Kidney (tissue), 14 donors: ENCODE data around the gene PDE4D. TPM values are rescaled to one million over a fixed set of nuclear protein-coding genes. Genes with fewer than 3 reads are reported as not detected.

Source experiments
- DNase-seq, 5 donors: peaks; one replicate each; pipeline ENCODE4 v3.0.0-alpha.2; 2013 to 2020
- FAIRE-seq: peaks from 2 replicates; lab custom pipeline; 2012; peaks lifted over from hg19 to GRCh38; lab: Jason Lieb, UNC
- H3K27ac ChIP-seq, 2 donors: one replicate each; pipeline ENCODE4 v1.7.0; 2013; ENCODE audit warnings: low read depth in 2 of 2, low read length in 2 of 2, inconsistent platforms in 1 of 2
- H3K27me3 ChIP-seq: one replicate; pipeline ENCODE4 v1.7.1; 2013; ENCODE audit warnings: low read length, inconsistent platforms; ENCODE audit not compliant: control insufficient read depth, insufficient read depth
- H3K36me3 ChIP-seq, 3 donors: one replicate each; pipeline versions ENCODE4 v1.7.0 to v1.7.1; 2013; ENCODE audit warnings: low read length in 3 of 3, control low read depth in 1 of 3, inconsistent platforms in 1 of 3; ENCODE audit not compliant: insufficient read depth in 3 of 3, control insufficient read depth in 2 of 3
- H3K4me1 ChIP-seq, 3 donors: one replicate each; pipeline versions ENCODE4 v1.7.0 to v1.7.1; 2013; ENCODE audit warnings: low read length in 3 of 3, inconsistent platforms in 1 of 3, low read depth in 1 of 3; ENCODE audit not compliant: control insufficient read depth in 2 of 3, insufficient read depth in 2 of 3
- H3K4me3 ChIP-seq, 3 donors: one replicate each; pipeline versions ENCODE4 v1.7.0 to v1.8.1; 2013; ENCODE audit warnings: low read length in 3 of 3, control low read depth in 1 of 3, inconsistent platforms in 1 of 3
- H3K9ac ChIP-seq, 3 donors: one replicate each; pipeline versions ENCODE4 v1.7.0 to v1.7.1; 2013; ENCODE audit warnings: low read length in 3 of 3, control low read depth in 1 of 3, inconsistent platforms in 1 of 3
- H3K9me3 ChIP-seq, 3 donors: one replicate each; pipeline versions ENCODE4 v1.7.0 to v1.7.1; 2013; ENCODE audit warnings: low read length in 3 of 3, control low read depth in 1 of 3, inconsistent platforms in 1 of 3; ENCODE audit not compliant: control insufficient read depth in 2 of 3, insufficient read depth in 1 of 3
- CTCF ChIP-seq: IDR thresholded peaks from 3 replicates; pipeline ENCODE4 v1.5.1; 2012; ENCODE audit warnings: mild to moderate bottlenecking, moderate library complexity, borderline replicate concordance; ENCODE audit not compliant: insufficient read depth; ENCODE audit errors: extremely low read depth
- intact Hi-C: fragments of 100-400 bp; cut with DNase I; formaldehyde crosslinking; loops from one replicate; pipeline ENCODE4 v1.11.1; 2022
- polyA plus RNA-seq: library from polyadenylated mRNA; stranded (reverse); fragments of 350-450 nt; fragmentation: Illumina TruSeq; extraction: RNeasy Lipid Tissue Mini Kit (QIAGEN cat#74804); gene quantifications from one replicate; pipeline ENCODE4 v1.2.3, GENCODE V29; 2014; ENCODE audit warnings: low read depth, low replicate concordance; ENCODE audit not compliant: insufficient read depth
- total RNA-seq: library from RNA; stranded (reverse); fragmentation: NEBNext Ultra II Directional; extraction: Animal tissue kit (Norgen Biotek cat#: 25700); gene quantifications from one replicate; pipeline ENCODE4 v1.2.1, GENCODE V29; 2021
- donor health status: control.
- donor health status: control.
- donor health status: control.
- donor health status: control.
- donor health status: control.
- donor health status: DM: yes; HTN: yes; CAD: no.
- donor health status: Normal renal cell carcinoma (clear cell type).

Gene PDE4D
- total and polyA plus RNA-seq, 2 donors from 2014 or later, result 9.2 to 78.9 TPM

GRCh38 chr5:59568161-59568560, 325.4 kb downstream of the PDE4D start:
- DNase-seq (no peak), FAIRE-seq (no peak)
- no peak overlapping the region for H3K9ac ChIP-seq
- H3K4me3 ChIP-seq, result no peak overlapping the region
- no peak for TF ChIP-seq CTCF
- H3K9me3 ChIP-seq, result no peaks in the 10 kb centered on the region
- H3K27me3 ChIP-seq, result no peaks in the 10 kb centered on the region
- no peaks in the 10 kb centered on the region for H3K36me3 ChIP-seq
- no peak overlapping the region for H3K27ac ChIP-seq
- intact Hi-C loops, result no loop called here
- peaks cover 3 to 10% (median 3%) of the 10 kb centered on the region in 3 donors for H3K4me1 ChIP-seq

GRCh38 chr5:59565551-59565950, 328.0 kb downstream of the PDE4D start:
- intact Hi-C loops, result no loop called here
- TF ChIP-seq CTCF, result no peak

GRCh38 chr5:59564895-59565294, 328.6 kb downstream of the PDE4D start:
- no peak overlapping the region for H3K4me3 ChIP-seq
- no peak for DNase-seq
- TF ChIP-seq CTCF, result no peak
- H3K27me3 ChIP-seq, result no peaks in the 10 kb centered on the region
- H3K9me3 ChIP-seq, result no peaks in the 10 kb centered on the region
- no peak overlapping the region for H3K9ac ChIP-seq
- no peaks in the 10 kb centered on the region for H3K36me3 ChIP-seq
- FAIRE-seq, result no peak
- intact Hi-C loops, result no loop called here
- peaks cover 3 to 16% (median 7%) of the 10 kb centered on the region in 3 donors for H3K4me1 ChIP-seq
- H3K27ac ChIP-seq, result no peak overlapping the region

More at GRCh38 chr5:59565551-59565950, 328.0 kb downstream of the PDE4D start:
- Histone ChIP-seq H3K9me3 (no peaks in the 10 kb centered on the region), H3K9ac (no peak overlapping the region), H3K4me1 (peaks cover 3 to 16% (median 7%) of the 10 kb centered on the region in 3 donors), H3K27ac (no peak overlapping the region), H3K4me3 (no peak overlapping the region), H3K36me3 (no peaks in the 10 kb centered on the region), H3K27me3 (no peaks in the 10 kb centered on the region)
- DNase-seq (no peak), FAIRE-seq (no peak)
